HEK293T (cell line): ENCODE data around the gene CSNK2A2.

Source experiments
- CTCF ChIA-PET: fragments of 350-600 bp; formaldehyde crosslinking; extraction: SDS; loops from one replicate; lab custom pipeline; 2021; ENCODE audit warnings: antibody characterized with exemption, inconsistent platforms; lab: Yijun Ruan, JAX
- POLR2A ChIA-PET: fragments of 350-600 bp; formaldehyde crosslinking; extraction: SDS; loops from one replicate; lab custom pipeline; 2020; ENCODE audit warnings: antibody characterized with exemption, inconsistent platforms; lab: Yijun Ruan, JAX
- DNase-seq: peaks from one replicate; pipeline ENCODE4 v3.0.0; 2012; ENCODE audit warnings: mixed read lengths; ENCODE audit errors: extremely low spot score
- ARNT ChIP-seq: fragments of 450-650 bp; IDR thresholded peaks from 2 replicates; pipeline ENCODE4 v1.6.1; 2017; ENCODE audit warnings: mild to moderate bottlenecking
- BHLHE40 ChIP-seq: fragments of 450-650 bp; IDR thresholded peaks from 2 replicates; pipeline ENCODE4 v1.6.1; 2016; ENCODE audit warnings: mild to moderate bottlenecking, moderate library complexity, borderline replicate concordance
- CTBP1 ChIP-seq: fragments of 450-650 bp; IDR thresholded peaks from 2 replicates; pipeline ENCODE4 v1.6.1; 2016; ENCODE audit warnings: borderline replicate concordance
- ELF4 ChIP-seq: fragments of 450-650 bp; IDR thresholded peaks from 2 replicates; pipeline ENCODE4 v1.6.1; 2017; ENCODE audit warnings: antibody characterized with exemption
- FOXA1 ChIP-seq: fragments of 450-650 bp; IDR thresholded peaks from 2 replicates; pipeline ENCODE4 v1.6.1; 2016; ENCODE audit warnings: mild to moderate bottlenecking
- FOXK2 ChIP-seq: fragments of 450-650 bp; IDR thresholded peaks from 2 replicates; pipeline ENCODE4 v1.6.1; 2016; ENCODE audit warnings: mild to moderate bottlenecking
- FOXM1 ChIP-seq: fragments of 450-650 bp; IDR thresholded peaks from 2 replicates; pipeline ENCODE4 v1.6.1; 2017; ENCODE audit warnings: mild to moderate bottlenecking, borderline replicate concordance
- HDGF ChIP-seq: fragments of 450-650 bp; IDR thresholded peaks from 2 replicates; pipeline ENCODE4 v1.6.1; 2017; ENCODE audit warnings: antibody characterized with exemption, borderline replicate concordance
- L3MBTL2 ChIP-seq: fragments of 450-650 bp; conservative IDR thresholded peaks from 2 replicates; pipeline ENCODE4 v1.6.1; 2016; ENCODE audit warnings: mild to moderate bottlenecking
- LEF1 ChIP-seq: fragments of 450-650 bp; IDR thresholded peaks from 2 replicates; pipeline ENCODE4 v1.6.1; 2017; ENCODE audit warnings: mild to moderate bottlenecking, borderline replicate concordance
- NFRKB ChIP-seq: fragments of 450-650 bp; IDR thresholded peaks from 2 replicates; pipeline ENCODE4 v1.6.1; 2016; ENCODE audit warnings: mild to moderate bottlenecking, moderate library complexity
- PKNOX1 ChIP-seq: fragments of 450-650 bp; IDR thresholded peaks from 2 replicates; pipeline ENCODE4 v1.6.1; 2016
- SP1 ChIP-seq: fragments of 450-650 bp; IDR thresholded peaks from 2 replicates; pipeline ENCODE4 v1.6.1; 2017
- SUZ12 ChIP-seq: fragments of 450-650 bp; IDR thresholded peaks from 2 replicates; pipeline ENCODE4 v1.6.1; 2016; ENCODE audit warnings: mild to moderate bottlenecking
- TARDBP ChIP-seq: fragments of 450-650 bp; IDR thresholded peaks from 2 replicates; pipeline ENCODE4 v1.6.1; 2016
- ZNF384 ChIP-seq: fragments of 450-650 bp; IDR thresholded peaks from 2 replicates; pipeline ENCODE4 v1.6.1; 2016

The CSNK2A2 gene

GRCh38 chr16:58201163-58201562 is 3.3 kb upstream of the CSNK2A2 start:
- DNase-seq = no peak
- POLR2A ChIA-PET = no interaction called here
- CTCF ChIA-PET = no interaction called here
- TF ChIP-seq TARDBP (no peak), HDGF (no peak), ZNF384 (no peak), FOXA1 (no peak), LEF1 (no peak), NFRKB (no peak), ELF4 (no peak), SUZ12 (no peak), ARNT (no peak), L3MBTL2 (no peak), PKNOX1 (no peak), SP1 (no peak), BHLHE40 (no peak)

GRCh38 chr16:58200004-58200797 is 2.3 kb upstream of the CSNK2A2 start:
- TF ChIP-seq BHLHE40 (no peak), SUZ12 (no peak), L3MBTL2 (no peak), ARNT (no peak), TARDBP (no peak), CTBP1 (no peak), NFRKB (no peak), LEF1 (no peak), ZNF384 (no peak), FOXA1 (no peak), PKNOX1 (no peak), SP1 (no peak)
- ChIA-PET CTCF (no interaction called here), POLR2A (no interaction called here)
- no peak for DNase-seq

- POLR2A ChIA-PET = interaction anchor here (0.9 kb wide), 1 partner anchor 195 kb away, joined by 3 read pairs; no protein-coding TSS in a partner anchor
- CTCF ChIA-PET = interaction anchor here (0.5 kb wide), 1 partner anchor 40 kb away, joined by 3 read pairs; no protein-coding TSS in a partner anchor
- no peak for DNase-seq
- no peak for TF ChIP-seq TARDBP
- no peak for TF ChIP-seq L3MBTL2
- TF ChIP-seq ZNF384 = no peak
- TF ChIP-seq BHLHE40 = no peak
- TF ChIP-seq CTBP1 = no peak
- TF ChIP-seq FOXM1 = no peak
- TF ChIP-seq LEF1 = no peak
Measured at GRCh38 chr16:58198803-58199411, 1.0 kb upstream of the CSNK2A2 start.

- POLR2A ChIA-PET = interaction anchor here (0.6 to 1.5 kb wide), 3 partner anchors 11 to 1104 kb away, joined by 4 to 11 read pairs (median 4); a partner anchor contains a TSS
- DNase-seq = peak; percentile 35
- TF ChIP-seq HDGF = no peak
- no peak for TF ChIP-seq LEF1
- no peak for TF ChIP-seq ARNT
- TF ChIP-seq TARDBP = no peak
- no peak for TF ChIP-seq FOXK2
- TF ChIP-seq BHLHE40 = no peak
- no peak for TF ChIP-seq PKNOX1
- TF ChIP-seq SP1 = no peak
- no peak for TF ChIP-seq FOXA1
- no peak for TF ChIP-seq ZNF384
- TF ChIP-seq L3MBTL2 = no peak
- TF ChIP-seq ELF4 = no peak
- CTCF ChIA-PET = no interaction called here
Measured at GRCh38 chr16:58197314-58198012, 443 bp downstream of the CSNK2A2 start.

GRCh38 chr16:58196898-58197313 is 1.0 kb downstream of the CSNK2A2 start:
- ChIA-PET CTCF (no interaction called here), POLR2A (interaction anchor here (0.9 to 1.5 kb wide), 2 partner anchors 10 to 53 kb away, joined by 4 to 11 read pairs; a partner anchor contains a TSS)
- TF ChIP-seq TARDBP (no peak), BHLHE40 (no peak), ARNT (no peak), CTBP1 (no peak), SUZ12 (no peak), FOXA1 (no peak), SP1 (no peak), FOXK2 (no peak), L3MBTL2 (no peak), FOXM1 (no peak), NFRKB (no peak), PKNOX1 (no peak), LEF1 (no peak), ELF4 (no peak), ZNF384 (no peak), HDGF (no peak)
- peak; percentile 17 for DNase-seq
